PC-3 (cell line): ENCODE data around the gene MEPCE. TPM values are rescaled to one million over a fixed set of nuclear protein-coding genes. Genes with fewer than 3 reads are reported as not detected.
A peak's percentile ranks its signal among the peaks of the same experiment; 100 is the strongest.

Experiments used
- ATAC-seq: fragments of 200-7000 bp; cut with Tn5 transposase; 2 replicates; pipeline ENCODE4 v1.9.1; 2020; ENCODE audit warnings: mild to moderate bottlenecking, moderate library complexity
- BruUV-seq: library from RNA; stranded (reverse); fragments of 400-500 nt; replicated peaks from 2 replicates; lab custom pipeline; 2021; lab: Mats Ljungman, UMichigan
- CTCF ChIA-PET: fragments of 300-600 bp; sonication (Branson Sonifier 250); formaldehyde crosslinking; loops from one replicate; lab custom pipeline; 2022; ENCODE audit warnings: antibody characterized with exemption; lab: Charles Lee
- POLR2A ChIA-PET: fragments of 300-600 bp; sonication (Branson Sonifier 250); formaldehyde crosslinking; loops from one replicate; lab custom pipeline; 2022; ENCODE audit warnings: antibody characterized with exemption; ENCODE audit not compliant: unreplicated experiment; lab: Charles Lee
- DNase-seq: peaks from one replicate; pipeline ENCODE4 v3.0.0-alpha.2; 2015
- H2AFZ ChIP-seq: fragments of 300-600 bp; sonication (generic); 2 replicates; pipeline ENCODE4 v1.6.0; 2016; ENCODE audit warnings: antibody characterized with exemption, low read length
- H3F3A ChIP-seq: fragments of 300-600 bp; sonication (generic); one replicate; pipeline ENCODE4 v1.6.0; 2017; ENCODE audit warnings: antibody characterized with exemption, low read length, control low read depth, mild to moderate bottlenecking; ENCODE audit not compliant: unreplicated experiment
- H3K27ac ChIP-seq: fragments of 300-600 bp; sonication (generic); 2 replicates; pipeline ENCODE4 v1.5.1; 2016; ENCODE audit warnings: mild to moderate bottlenecking, low read length
- H3K27me3 ChIP-seq: fragments of 300-600 bp; sonication (generic); 2 replicates; pipeline ENCODE4 v1.6.1; 2016; ENCODE audit warnings: low read length, mixed read lengths
- H3K36me3 ChIP-seq: fragments of 300-600 bp; sonication (generic); 2 replicates; pipeline ENCODE4 v1.6.1; 2016; ENCODE audit warnings: low read depth, mixed run types, low read length, mixed read lengths
- H3K4me1 ChIP-seq: fragments of 300-600 bp; sonication (generic); 2 replicates; pipeline ENCODE4 v1.5.1; 2016; ENCODE audit warnings: low read length; ENCODE audit not compliant: insufficient read depth
- H3K4me2 ChIP-seq: fragments of 300-600 bp; sonication (generic); 2 replicates; pipeline ENCODE4 v1.6.0; 2016; ENCODE audit warnings: low read length
- H3K4me3 ChIP-seq: fragments of 300-600 bp; sonication (generic); 2 replicates; pipeline ENCODE4 v1.5.1; 2016; ENCODE audit warnings: mild to moderate bottlenecking, low read length, mixed read lengths
- H3K79me2 ChIP-seq: fragments of 300-600 bp; sonication (generic); 2 replicates; pipeline ENCODE4 v1.6.1; 2017; ENCODE audit warnings: low read length, mixed read lengths
- H3K9ac ChIP-seq: fragments of 300-600 bp; sonication (generic); 2 replicates; pipeline ENCODE4 v1.6.0; 2016; ENCODE audit warnings: mild to moderate bottlenecking, low read length
- H3K9me2 ChIP-seq: fragments of 300-600 bp; sonication (generic); replicated peaks from 2 replicates; pipeline ENCODE4 v1.6.1; 2016; ENCODE audit warnings: mixed run types, low read length, mixed read lengths
- H3K9me3 ChIP-seq: fragments of 300-600 bp; sonication (generic); 2 replicates; pipeline ENCODE4 v1.6.1; 2016; ENCODE audit warnings: low read length, mixed read lengths
- H4K20me1 ChIP-seq: fragments of 300-600 bp; sonication (generic); 2 replicates; pipeline ENCODE4 v1.6.1; 2016; ENCODE audit warnings: low read length, mixed read lengths
- CTCF ChIP-seq: fragments of 300-600 bp; sonication (generic); conservative IDR thresholded peaks from 2 replicates; pipeline ENCODE4 v1.5.1; 2017; ENCODE audit warnings: antibody characterized with exemption, low read depth, mild to moderate bottlenecking, low read length
- EZH2 ChIP-seq: fragments of 300-600 bp; sonication (generic); IDR thresholded peaks from one replicate; pipeline ENCODE4 v1.6.1; 2017; ENCODE audit warnings: antibody characterized with exemption, mild to moderate bottlenecking, low read length; ENCODE audit not compliant: unreplicated experiment
- EZH2phosphoT487 ChIP-seq: fragments of 300-600 bp; sonication (generic); IDR thresholded peaks from 2 replicates; pipeline ENCODE4 v1.6.1; 2018; ENCODE audit warnings: mild to moderate bottlenecking, antibody characterized with exemption, low read length, borderline replicate concordance
- intact Hi-C: fragments of 100-400 bp; cut with micrococcal nuclease; formaldehyde crosslinking; loops from 2 replicates; pipeline ENCODE4 v1.9.0; 2023
- total RNA-seq: library from RNA; depleted of rRNA; stranded (reverse); fragments of >200 nt; gene quantifications from 2 replicates; pipeline ENCODE4 v1.2.3, GENCODE V29; 2014

Gene MEPCE
- total RNA-seq, 1 experiment from 2014 or later: 36.0 TPM

GRCh38 chr7:100477871-100478267 is 48.2 kb downstream of the MEPCE start:
- POLR2A ChIA-PET: no interaction called here
- Histone ChIP-seq H3F3A (no peaks in the 10 kb centered on the region), H3K4me2 (peak overlapping the region; percentile 92), H3K36me3 (no peaks in the 10 kb centered on the region), H3K4me1 (peaks cover 9% of the 10 kb centered on the region; the same call in 1 of the 2 replicates), H3K27ac (no peak overlapping the region), H2AFZ (no peak overlapping the region), H3K27me3 (no peaks in the 10 kb centered on the region), H3K9ac (peak overlapping the region; percentile 84), H3K9me2 (no peaks in the 10 kb centered on the region), H3K4me3 (peak overlapping the region; percentile 84), H4K20me1 (no peaks in the 10 kb centered on the region), H3K79me2 (peaks cover 26% of the 10 kb centered on the region), H3K9me3 (no peaks in the 10 kb centered on the region)
- no TSS peak for BruUV-seq
- DNase-seq (no peak), ATAC-seq (no peak)
- intact Hi-C loops: loop anchor here (2.0 kb wide), 1 partner anchor 61 kb away; the partner anchor contains the start of gene AGFG2
- CTCF ChIA-PET: no interaction called here
- TF ChIP-seq EZH2phosphoT487 (no peak), CTCF (no peak), EZH2 (no peak)

- ChIA-PET POLR2A (interaction anchor here (0.6 kb wide), 2 partner anchors 42 to 147 kb away, joined by 4 to 5 read pairs; no protein-coding TSS in a partner anchor), CTCF (interaction anchor here (0.5 to 0.9 kb wide), 5 partner anchors 13 to 195 kb away, joined by 3 to 11 read pairs (median 4); no protein-coding TSS in a partner anchor)
- H3K9me2 ChIP-seq: no peaks in the 10 kb centered on the region
- H3F3A ChIP-seq: no peaks in the 10 kb centered on the region
- H3K4me1 ChIP-seq: peaks cover 11% of the 10 kb centered on the region; the same call in 1 of the 2 replicates
- peak within 1 kb of the TSS; percentile 84 for H3K4me3 ChIP-seq
- ATAC-seq (peak; percentile 77), DNase-seq (peak; percentile 82)
- no peak within 1 kb of the TSS for H3K27ac ChIP-seq
- intact Hi-C loops: loop anchor here (2.0 kb wide), 1 partner anchor 60 kb away; the partner anchor contains the start of gene AGFG2
- TF ChIP-seq EZH2phosphoT487 (no peak), EZH2 (no peak), CTCF (no peak)
- peaks cover 26% of the 10 kb centered on the region for H3K79me2 ChIP-seq
- peak within 1 kb of the TSS; percentile 92 for H3K4me2 ChIP-seq
- BruUV-seq: no TSS peak
- H3K36me3 ChIP-seq: no peaks in the 10 kb centered on the region
- no peaks in the 10 kb centered on the region for H4K20me1 ChIP-seq
- peak within 1 kb of the TSS; percentile 82 for H2AFZ ChIP-seq
- no peaks in the 10 kb centered on the region for H3K27me3 ChIP-seq
- peak within 1 kb of the TSS; percentile 84 for H3K9ac ChIP-seq
- no peaks in the 10 kb centered on the region for H3K9me3 ChIP-seq
These were observed 49.5 kb downstream of the MEPCE start, which contains the start of gene TSC22D4 for GRCh38 chr7:100478958-100479660. TSC22D4 (minus strand) TSS chr7:100479214; CDS start chr7:100478038, 1,176 bp downstream.
